PFSK-1 (cell line): Measurements from ENCODE around the gene TMOD2.

Source experiments
- FOXP2 ChIP-seq: optimal IDR thresholded peaks from 2 replicates; pipeline ENCODE3; 2011; ENCODE audit warnings: borderline replicate concordance, control low read depth, inconsistent platforms; ENCODE audit not compliant: insufficient read depth; ENCODE audit errors: extremely low read length, extremely low read depth
- POLR2AphosphoS5 ChIP-seq: IDR thresholded peaks from 2 replicates; pipeline ENCODE4 v1.6.1; 2012; ENCODE audit warnings: low read depth, mild to moderate bottlenecking, control low read depth, low read length, moderate library complexity
- REST ChIP-seq, 2 experiments: IDR thresholded peaks; 2 replicates each; pipeline versions ENCODE4 v1.6.1 to v1.8.0; 2011 to 2012; ENCODE audit warnings: low read depth in 2 of 2, low read length in 2 of 2, control low read depth in 1 of 2, inconsistent platforms in 1 of 2, mild to moderate bottlenecking in 1 of 2, moderate library complexity in 1 of 2; ENCODE audit not compliant: insufficient read depth in 1 of 2
- SIN3A ChIP-seq: IDR thresholded peaks from 2 replicates; pipeline ENCODE4 v1.6.1; 2012; ENCODE audit warnings: mild to moderate bottlenecking, low read length, moderate library complexity, borderline replicate concordance; ENCODE audit not compliant: insufficient read depth
- TAF1 ChIP-seq: IDR thresholded peaks from 2 replicates; pipeline ENCODE4 v1.6.1; 2012; ENCODE audit warnings: low read length, control low read depth, borderline replicate concordance; ENCODE audit not compliant: insufficient read depth

TMOD2 gene

GRCh38 chr15:51756482-51756881, 5.1 kb downstream of the TMOD2 start:
- TF ChIP-seq TAF1 (no peak), POLR2AphosphoS5 (no peak), FOXP2 (no peak), SIN3A (no peak), REST (IDR thresholded peaks at IDR 0.05; ENCODE audit: insufficient read depth in 1 of 2, low read depth in 2 of 2, low read length in 2 of 2) (no peak)

DNA sequence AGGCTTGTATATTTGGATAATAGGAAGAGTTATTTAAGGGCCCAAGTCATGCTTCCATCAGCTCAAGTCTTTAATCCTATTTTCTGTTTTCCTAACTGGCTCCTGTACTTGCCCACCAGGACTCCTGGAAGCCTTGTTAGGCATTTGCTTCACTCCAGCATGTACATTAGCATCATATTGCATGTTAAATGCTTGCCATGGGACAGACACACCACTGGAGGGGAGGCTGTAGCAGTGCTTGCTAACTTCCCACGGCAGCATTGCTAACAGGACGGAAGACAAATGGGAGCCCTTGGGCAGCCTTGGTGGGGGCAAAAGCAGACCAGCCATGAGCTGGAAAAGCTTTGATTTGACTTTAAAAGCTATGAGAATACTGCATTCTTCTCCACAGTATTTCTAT, 6.1 kb downstream of the TMOD2 start:
- TF ChIP-seq FOXP2: no peak
- TF ChIP-seq SIN3A: no peak
- no peak for TF ChIP-seq REST (IDR thresholded peaks at IDR 0.05; ENCODE audit: insufficient read depth in 1 of 2, low read depth in 2 of 2, low read length in 2 of 2)
- TF ChIP-seq POLR2AphosphoS5: no peak
- TF ChIP-seq TAF1: no peak

GRCh38 chr15:51758645-51759044, 7.2 kb downstream of the TMOD2 start:
- no peak for TF ChIP-seq SIN3A

- TF ChIP-seq POLR2AphosphoS5: no peak
- TF ChIP-seq FOXP2: no peak
- TF ChIP-seq SIN3A: no peak
- TF ChIP-seq REST (IDR thresholded peaks at IDR 0.05; ENCODE audit: insufficient read depth in 1 of 2, low read depth in 2 of 2, low read length in 2 of 2): no peak
- no peak for TF ChIP-seq TAF1
Observed at GRCh38 chr15:51759557-51760070, 8.2 kb downstream of the TMOD2 start.

DNA sequence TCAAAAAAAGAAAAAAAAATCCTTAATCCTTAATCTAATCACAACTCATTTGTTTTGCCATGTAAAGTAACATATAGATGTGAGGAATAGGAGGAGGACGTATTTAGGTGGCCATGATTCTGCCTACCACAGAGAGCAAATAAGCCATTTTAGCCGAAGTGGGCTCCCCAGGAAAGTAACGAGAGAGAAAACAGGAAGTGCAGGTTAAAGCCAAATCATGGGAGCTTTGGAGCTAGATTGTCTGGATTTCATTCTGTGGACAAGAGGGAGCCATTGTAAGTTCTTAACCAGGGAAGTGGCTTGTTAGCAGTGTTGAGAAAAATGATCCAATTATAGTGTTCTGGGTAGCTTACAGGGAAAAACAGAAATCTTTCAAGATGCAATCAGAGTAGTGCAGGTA, 9.4 kb downstream of the TMOD2 start:
- TF ChIP-seq POLR2AphosphoS5 (no peak), TAF1 (no peak)

GRCh38 chr15:51765751-51766150, 14.4 kb downstream of the TMOD2 start:
- no peak for TF ChIP-seq SIN3A
- TF ChIP-seq POLR2AphosphoS5: no peak
- no peak for TF ChIP-seq TAF1
- no peak for TF ChIP-seq FOXP2
- no peak for TF ChIP-seq REST (IDR thresholded peaks at IDR 0.05; ENCODE audit: insufficient read depth in 1 of 2, low read depth in 2 of 2, low read length in 2 of 2)
